HG03196 (cell line): ENCODE measurements around the gene PABPC1L.

Experiments
- ATAC-seq: cut with Tn5 transposase; IDR thresholded peaks from one replicate; pipeline ENCODE4 v1.9.1; 2021; ENCODE audit not compliant: unreplicated experiment

PABPC1L gene

DNA sequence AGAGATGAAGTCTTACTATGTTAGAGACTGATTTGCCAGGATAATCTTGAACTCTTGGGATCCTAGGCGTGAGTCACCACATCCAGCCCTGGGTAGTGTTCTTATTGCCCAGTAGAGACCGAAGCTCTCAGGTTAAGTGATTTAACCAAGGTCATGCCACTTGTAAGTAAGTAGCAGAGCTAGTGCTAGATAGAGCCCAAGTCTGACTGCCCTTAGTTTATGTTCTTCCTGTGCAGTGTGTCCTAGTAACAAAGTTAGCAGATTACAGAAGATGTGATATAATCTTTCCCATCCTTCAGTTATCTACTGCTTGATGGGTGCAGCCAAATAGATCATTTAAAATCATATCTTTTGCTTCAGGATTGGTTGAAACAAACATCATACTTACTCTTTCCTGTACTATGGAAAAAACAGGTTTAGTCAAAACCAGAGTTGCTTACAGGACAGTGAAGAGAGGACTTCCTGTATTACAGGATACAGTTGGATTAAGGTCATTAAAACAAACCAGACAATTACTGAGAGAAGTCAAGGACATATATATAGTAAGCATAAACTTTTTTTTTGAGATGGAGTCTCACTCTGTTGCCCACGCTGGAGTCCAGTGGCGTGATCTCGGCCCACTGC, 9.5 kb upstream of the PABPC1L start:
- no peak for ATAC-seq

DNA sequence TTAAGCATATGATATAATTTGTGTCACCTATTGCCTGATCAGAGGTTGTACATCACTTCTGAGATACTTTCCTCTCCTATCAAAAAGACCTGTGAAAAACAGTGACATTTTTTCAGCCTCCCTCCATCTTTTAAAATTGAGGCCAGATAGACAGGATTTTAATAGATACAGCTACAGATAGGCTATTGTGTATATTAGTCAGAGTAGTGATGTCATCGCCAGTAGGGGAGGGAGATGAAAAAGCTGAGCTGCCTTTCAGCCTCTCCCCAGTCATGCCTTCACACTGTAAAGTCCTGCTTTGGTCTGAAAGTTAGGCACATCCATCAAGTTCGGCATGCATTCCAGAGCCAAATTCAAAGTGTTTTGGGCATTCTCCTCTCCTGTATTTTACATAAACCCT, 7.9 kb upstream of the PABPC1L start:
- ATAC-seq, result no peak

- no peak for ATAC-seq
Observed at GRCh38 chr20:44904377-44904776, 5.5 kb upstream of the PABPC1L start.

GRCh38 chr20:44908987-44909871, 631 bp upstream of the PABPC1L start:
- no peak for ATAC-seq

- ATAC-seq, result no peak
Observed at GRCh38 chr20:44910690-44911262, 916 bp downstream of the PABPC1L start.

DNA sequence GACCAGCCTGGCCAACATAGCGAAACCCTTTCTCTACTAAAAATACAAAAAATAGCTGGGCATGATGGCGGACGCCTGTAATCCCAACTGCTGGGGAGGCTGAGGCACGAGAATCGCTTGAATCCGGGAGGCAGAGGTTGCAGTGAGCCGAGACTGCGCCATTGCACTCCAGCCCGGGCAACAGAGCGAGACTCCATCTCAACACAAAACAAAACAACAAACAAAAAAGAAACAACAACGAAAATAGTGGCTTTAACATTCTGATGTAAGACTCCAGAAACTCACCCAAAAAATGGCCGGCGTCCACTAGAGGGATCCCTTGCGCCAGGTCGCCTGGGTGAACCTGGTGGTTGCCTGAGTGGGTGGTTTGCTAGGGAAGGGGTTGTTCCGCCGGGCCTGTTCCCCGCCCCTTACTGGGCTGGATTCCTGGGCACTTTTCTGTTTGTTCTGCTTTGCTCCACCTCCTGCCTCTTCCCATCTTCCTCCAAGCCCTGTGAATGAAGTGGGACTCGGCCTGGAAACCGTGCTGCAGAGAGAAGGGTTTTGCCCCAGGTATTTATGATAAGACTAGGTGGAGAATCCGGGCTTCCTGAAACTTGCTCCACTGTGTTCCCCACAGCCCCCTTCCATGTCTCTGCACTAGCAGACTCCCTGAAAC, 1.5 kb downstream of the PABPC1L start:
- no peak for ATAC-seq

DNA sequence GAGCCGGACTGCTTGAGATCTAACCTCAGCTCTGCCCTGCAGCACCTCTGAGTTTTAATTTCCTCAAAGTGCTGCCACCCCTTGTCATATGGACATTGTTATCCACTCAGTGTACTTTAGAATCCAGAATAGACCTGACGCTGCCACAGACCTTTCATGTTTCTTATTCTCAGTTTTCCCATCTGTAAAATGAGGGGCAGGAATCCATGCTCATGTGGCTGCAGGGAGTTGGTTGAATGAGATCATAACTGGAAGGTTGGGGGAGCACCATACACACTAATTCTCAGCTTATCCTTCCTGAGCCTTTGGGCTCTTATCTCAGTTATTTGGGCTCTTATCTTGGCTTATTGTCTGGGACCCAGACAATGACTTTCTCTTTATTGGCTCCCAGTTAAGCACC, 2.3 kb downstream of the PABPC1L start:
- ATAC-seq, result no peak

DNA sequence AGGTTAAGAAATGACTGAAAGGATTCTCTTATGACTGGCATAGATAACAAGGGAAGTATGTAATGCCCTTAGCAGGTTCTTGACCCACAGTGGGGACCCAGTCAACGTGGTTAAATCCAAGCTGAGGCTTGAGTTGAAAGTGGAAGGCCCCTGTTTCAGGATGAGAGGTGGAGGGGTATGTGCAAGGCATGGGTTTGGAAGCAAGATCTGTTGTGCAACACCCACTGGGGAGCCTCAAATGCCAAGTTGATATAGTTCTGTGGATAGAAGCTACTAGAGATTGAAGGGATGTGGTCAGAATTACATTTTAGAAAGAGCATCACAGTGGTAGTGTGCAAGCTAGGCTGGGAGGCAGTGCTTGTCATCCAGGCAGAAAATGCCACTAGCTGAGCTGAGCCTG, 5.1 kb downstream of the PABPC1L start:
- ATAC-seq, result no peak

- no peak for ATAC-seq
Observed at GRCh38 chr20:44916586-44916985, 6.7 kb downstream of the PABPC1L start.

- ATAC-seq, result no peak
Observed at GRCh38 chr20:44917399-44917798, 7.5 kb downstream of the PABPC1L start.

GRCh38 chr20:44918342-44918741, 8.5 kb downstream of the PABPC1L start:
- ATAC-seq, result no peak

DNA sequence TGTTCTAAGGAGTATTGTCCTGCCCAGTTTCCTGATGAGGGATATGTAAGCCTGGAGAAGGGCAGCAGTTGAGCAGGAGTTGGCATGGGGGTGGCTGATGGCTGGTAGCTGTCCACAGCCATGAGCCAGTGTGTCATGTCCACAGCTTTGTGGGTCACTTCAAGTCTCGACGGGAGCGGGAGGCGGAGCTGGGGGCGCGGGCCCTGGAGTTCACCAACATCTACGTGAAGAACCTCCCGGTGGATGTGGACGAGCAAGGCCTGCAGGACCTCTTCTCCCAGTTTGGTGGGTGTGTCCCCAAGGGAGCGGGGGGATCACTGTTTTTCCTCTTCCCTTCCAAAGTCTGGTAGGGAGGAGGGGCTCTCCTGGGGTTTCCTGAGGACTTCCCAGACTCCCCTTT, 8.9 kb downstream of the PABPC1L start:
- no peak for ATAC-seq

- ATAC-seq, result no peak
Observed at GRCh38 chr20:44921447-44921846, 11.6 kb downstream of the PABPC1L start.

- ATAC-seq, result no peak
Observed at GRCh38 chr20:44924541-44924940, 14.7 kb downstream of the PABPC1L start.

- no peak for ATAC-seq
Observed at GRCh38 chr20:44928595-44928994, 18.7 kb downstream of the PABPC1L start.

DNA sequence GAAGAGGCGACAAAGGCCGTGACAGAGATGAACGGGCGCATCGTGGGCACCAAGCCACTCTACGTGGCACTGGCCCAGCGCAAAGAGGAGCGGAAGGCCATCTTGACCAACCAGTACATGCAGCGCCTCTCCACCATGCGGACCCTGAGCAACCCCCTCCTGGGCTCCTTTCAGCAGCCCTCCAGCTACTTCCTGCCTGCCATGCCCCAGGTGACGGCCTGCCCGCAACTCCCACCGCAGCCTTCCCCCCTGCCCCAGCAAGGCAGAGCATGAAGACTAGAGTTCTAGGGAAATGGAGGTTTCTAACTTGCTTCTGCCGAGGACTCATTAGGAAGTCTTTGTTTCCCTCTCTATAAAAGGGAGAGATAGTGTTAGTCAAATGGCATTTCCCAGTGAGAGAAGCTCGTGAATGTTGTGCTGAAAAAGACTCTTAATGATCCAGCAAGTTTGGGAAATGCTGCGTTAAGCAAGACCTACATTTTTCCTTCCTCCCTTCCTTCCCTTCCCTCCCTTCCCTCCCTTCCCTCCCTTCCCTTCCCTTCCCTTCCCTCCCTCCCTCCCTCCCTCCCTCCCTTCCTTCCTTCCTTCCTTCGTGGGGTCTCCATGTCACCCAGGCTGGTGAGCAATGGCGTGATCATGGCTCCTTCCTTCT, 20.8 kb downstream of the PABPC1L start:
- ATAC-seq, result no peak

GRCh38 chr20:44931911-44932310, 22.1 kb downstream of the PABPC1L start:
- ATAC-seq, result no peak

GRCh38 chr20:44932916-44933315, 23.1 kb downstream of the PABPC1L start:
- ATAC-seq, result no peak

GRCh38 chr20:44936510-44936909, 26.6 kb downstream of the PABPC1L start:
- no peak for ATAC-seq

GRCh38 chr20:44938637-44939036, 28.8 kb downstream of the PABPC1L start:
- ATAC-seq, result no peak

DNA sequence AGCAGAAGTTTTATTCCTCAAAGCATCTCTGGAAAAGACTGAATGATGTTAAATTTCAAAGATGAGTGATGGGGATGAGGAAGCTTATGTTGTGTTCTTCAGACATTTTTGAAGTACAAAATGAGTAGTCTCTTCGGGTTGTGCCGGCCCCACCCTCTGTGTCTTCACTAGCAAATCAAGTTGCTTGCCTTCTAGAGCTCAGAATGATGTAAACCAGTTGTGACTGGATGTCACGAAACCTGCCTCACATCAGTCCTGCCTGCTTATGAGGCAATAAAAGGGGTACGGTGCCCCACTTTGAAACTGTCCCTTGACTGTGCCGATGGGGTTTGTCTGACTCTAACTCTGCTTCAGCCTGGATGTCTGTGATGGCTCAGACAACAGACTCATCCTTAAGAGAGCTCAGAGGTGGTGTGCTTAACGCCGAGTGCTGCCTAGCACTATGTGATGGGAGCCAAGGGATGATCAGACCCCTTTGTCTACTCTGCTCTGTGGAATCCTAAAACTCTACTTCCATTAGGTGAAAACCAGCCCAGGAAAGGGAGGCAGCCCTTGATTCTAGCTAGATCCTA, 31.3 kb downstream of the PABPC1L start:
- no peak for ATAC-seq
